GM21528 (cell line): Measurements from ENCODE around the gene PARD3B.

Source experiments
- ATAC-seq: cut with Tn5 transposase; IDR thresholded peaks from one replicate; pipeline ENCODE4 v1.9.1; 2021; ENCODE audit warnings: mild to moderate bottlenecking, moderate library complexity; ENCODE audit not compliant: unreplicated experiment, low FRiP score

PARD3B gene

GRCh38 chr2:204974487-204974886, 429.2 kb downstream of the PARD3B start:
- no peak for ATAC-seq

- no peak for ATAC-seq
Measured at GRCh38 chr2:204977914-204978313, 432.6 kb downstream of the PARD3B start.

GRCh38 chr2:204982303-204982702, 437.0 kb downstream of the PARD3B start:
- no peak for ATAC-seq

- no peak for ATAC-seq
Measured at GRCh38 chr2:204984518-204984917, 439.2 kb downstream of the PARD3B start.

- ATAC-seq: no peak
Measured at GRCh38 chr2:204986641-204987040, 441.4 kb downstream of the PARD3B start.

GRCh38 chr2:204988836-204989235, 443.6 kb downstream of the PARD3B start:
- ATAC-seq: no peak

GRCh38 chr2:204989877-204990276, 444.6 kb downstream of the PARD3B start:
- no peak for ATAC-seq

GRCh38 chr2:205001300-205001966, 456.2 kb downstream of the PARD3B start:
- ATAC-seq: no peak

GRCh38 chr2:205002390-205002789, 457.1 kb downstream of the PARD3B start:
- no peak for ATAC-seq

- no peak for ATAC-seq
Measured at GRCh38 chr2:205003288-205003687, 458.0 kb downstream of the PARD3B start.

GRCh38 chr2:205010196-205010595, 464.9 kb downstream of the PARD3B start:
- ATAC-seq: no peak

GRCh38 chr2:205011031-205011430, 465.8 kb downstream of the PARD3B start:
- no peak for ATAC-seq

- no peak for ATAC-seq
Measured at GRCh38 chr2:205012961-205013360, 467.7 kb downstream of the PARD3B start.

- no peak for ATAC-seq
Measured at GRCh38 chr2:205013586-205013985, 468.3 kb downstream of the PARD3B start.

GRCh38 chr2:205014201-205014600, 468.9 kb downstream of the PARD3B start:
- no peak for ATAC-seq

GRCh38 chr2:205017381-205017780, 472.1 kb downstream of the PARD3B start:
- no peak for ATAC-seq

GRCh38 chr2:205017912-205018311, 472.6 kb downstream of the PARD3B start:
- ATAC-seq: no peak

- no peak for ATAC-seq
Measured at GRCh38 chr2:205020673-205021072, 475.4 kb downstream of the PARD3B start.

GRCh38 chr2:205022841-205023240, 477.6 kb downstream of the PARD3B start:
- ATAC-seq: no peak

- ATAC-seq: no peak
Measured at GRCh38 chr2:205024822-205025518, 479.7 kb downstream of the PARD3B start.

GRCh38 chr2:205025580-205026240, 480.4 kb downstream of the PARD3B start:
- ATAC-seq: no peak

GRCh38 chr2:205030695-205031094, 485.4 kb downstream of the PARD3B start:
- no peak for ATAC-seq
